T-helper 17 cell (primary cell): ENCODE measurements around the gene EIF4E. TPM values are rescaled to one million over a fixed set of nuclear protein-coding genes. Genes with fewer than 3 reads are reported as not detected.
"Not testable (repeated sequence)": the region's sequence is repeated elsewhere in the genome, so short reads cannot be mapped to it uniquely, and the experiment has no call there.

ENCODE experiments used
- ATAC-seq: fragments of 150-1000 bp; cut with Tn5 transposase; 2 replicates; pipeline ENCODE4 v1.10.0; 2021; ENCODE audit warnings: mild to moderate bottlenecking, moderate library complexity
- DNase-seq, 3 donors: peaks; one replicate each; pipeline versions ENCODE4 v3.0.0 to v3.0.0-alpha.2; 2020 to 2021
- H3K9me3 ChIP-seq: one replicate; pipeline ENCODE4 v1.7.0; 2013; ENCODE audit warnings: low read length, mild to moderate bottlenecking; ENCODE audit not compliant: control insufficient read depth, poor library complexity, severe bottlenecking
- H3K27ac Mint-ChIP-seq: one replicate; pipeline ENCODE4 v1.8.0; 2022; ENCODE audit warnings: mild to moderate bottlenecking, moderate library complexity, mixed read lengths
- H3K27me3 Mint-ChIP-seq: one replicate; pipeline ENCODE4 v1.8.0; 2022; ENCODE audit warnings: mixed read lengths
- H3K36me3 Mint-ChIP-seq: one replicate; pipeline ENCODE4 v1.8.0; 2022; ENCODE audit warnings: low read depth, mixed read lengths
- H3K4me1 Mint-ChIP-seq: one replicate; pipeline ENCODE4 v1.8.0; 2022; ENCODE audit warnings: mild to moderate bottlenecking, mixed read lengths
- H3K4me3 Mint-ChIP-seq: one replicate; pipeline ENCODE4 v1.8.0; 2022; ENCODE audit warnings: mild to moderate bottlenecking, moderate library complexity, mixed read lengths
- total RNA-seq, 4 donors: library from RNA in 2 of 4; stranded (reverse) in 2 of 4; gene quantifications; one replicate each; pipeline ENCODE4 v1.2.3 and lab custom pipeline; 2022 to 2026

EIF4E gene
- total RNA-seq, 2 donors from 2014 or later: 50.5 to 51.1 TPM

GRCh38 chr4:98950925-98951324, 22.0 kb upstream of the EIF4E start:
- Mint-ChIP-seq H3K36me3 (no peaks in the 10 kb centered on the region), H3K27ac (no peak overlapping the region), H3K4me3 (no peak overlapping the region), H3K4me1 (no peaks in the 10 kb centered on the region), H3K27me3 (peaks cover 7% of the 10 kb centered on the region)
- ATAC-seq (no peak), DNase-seq (no peak)
- no peaks in the 10 kb centered on the region for H3K9me3 ChIP-seq

- no peak overlapping the region for H3K27ac Mint-ChIP-seq
- H3K4me1 Mint-ChIP-seq: no peaks in the 10 kb centered on the region
- no peak for DNase-seq
- H3K4me3 Mint-ChIP-seq: no peak overlapping the region
- H3K36me3 Mint-ChIP-seq: no peaks in the 10 kb centered on the region
- H3K9me3 ChIP-seq: no peaks in the 10 kb centered on the region
- no peaks in the 10 kb centered on the region for H3K27me3 Mint-ChIP-seq
- no peak for ATAC-seq
Observed at GRCh38 chr4:98946359-98946758, 17.4 kb upstream of the EIF4E start.

- no peak for DNase-seq
- no peaks in the 10 kb centered on the region for H3K36me3 Mint-ChIP-seq
- no peaks in the 10 kb centered on the region for H3K27me3 Mint-ChIP-seq
- ATAC-seq: no peak
- no peaks in the 10 kb centered on the region for H3K9me3 ChIP-seq
- H3K4me3 Mint-ChIP-seq: no peak overlapping the region
- no peak overlapping the region for H3K27ac Mint-ChIP-seq
- H3K4me1 Mint-ChIP-seq: no peaks in the 10 kb centered on the region
Observed at GRCh38 chr4:98945297-98945850, 16.4 kb upstream of the EIF4E start.

GRCh38 chr4:98939892-98940298, 11.0 kb upstream of the EIF4E start:
- Mint-ChIP-seq H3K4me3 (no peak overlapping the region), H3K27ac (no peak overlapping the region), H3K4me1 (peaks cover 10% of the 10 kb centered on the region), H3K27me3 (no peaks in the 10 kb centered on the region), H3K36me3 (no peaks in the 10 kb centered on the region)
- ATAC-seq (peak; percentile 59), DNase-seq (no peak)
- H3K9me3 ChIP-seq: no peaks in the 10 kb centered on the region

- H3K9me3 ChIP-seq: no peaks in the 10 kb centered on the region
- Mint-ChIP-seq H3K4me3 (no peak overlapping the region), H3K4me1 (peaks cover 10% of the 10 kb centered on the region)
Observed at GRCh38 chr4:98939438-98939837, 10.5 kb upstream of the EIF4E start.

GRCh38 chr4:98937986-98938720, 9.2 kb upstream of the EIF4E start:
- no peak for DNase-seq
- no peak overlapping the region for H3K4me3 Mint-ChIP-seq
- ATAC-seq: no peak
- H3K27me3 Mint-ChIP-seq: no peaks in the 10 kb centered on the region
- H3K4me1 Mint-ChIP-seq: peaks cover 10% of the 10 kb centered on the region
- H3K9me3 ChIP-seq: no peaks in the 10 kb centered on the region
- peak overlapping the region; percentile 41 for H3K27ac Mint-ChIP-seq
- no peaks in the 10 kb centered on the region for H3K36me3 Mint-ChIP-seq

More at GRCh38 chr4:98939438-98939837, 10.5 kb upstream of the EIF4E start:
- no peak for ATAC-seq
- Mint-ChIP-seq H3K27ac (no peak overlapping the region), H3K27me3 (no peaks in the 10 kb centered on the region), H3K36me3 (no peaks in the 10 kb centered on the region)
- DNase-seq: no peak

- no peak for ATAC-seq
- H3K36me3 Mint-ChIP-seq: no peaks in the 10 kb centered on the region
- H3K4me1 Mint-ChIP-seq: peaks cover 12% of the 10 kb centered on the region
- no peak overlapping the region for H3K4me3 Mint-ChIP-seq
- no peaks in the 10 kb centered on the region for H3K27me3 Mint-ChIP-seq
- H3K27ac Mint-ChIP-seq: no peak overlapping the region
- H3K9me3 ChIP-seq: no peaks in the 10 kb centered on the region
- DNase-seq: no peak
Observed at GRCh38 chr4:98935633-98936032, 6.7 kb upstream of the EIF4E start.

- H3K4me3 Mint-ChIP-seq, H3K27ac Mint-ChIP-seq, H3K36me3 Mint-ChIP-seq, H3K27me3 Mint-ChIP-seq, ATAC-seq, DNase-seq, H3K9me3 ChIP-seq: not testable (repeated sequence)
- H3K4me1 Mint-ChIP-seq: peaks cover 15% of the 10 kb centered on the region
Observed at GRCh38 chr4:98934851-98935250, 5.9 kb upstream of the EIF4E start.

- no peak for DNase-seq
- ATAC-seq: no peak
- H3K9me3 ChIP-seq: no peaks in the 10 kb centered on the region
- Mint-ChIP-seq H3K36me3 (no peaks in the 10 kb centered on the region), H3K4me3 (no peak overlapping the region), H3K27me3 (no peaks in the 10 kb centered on the region), H3K27ac (no peak overlapping the region), H3K4me1 (peaks cover 22% of the 10 kb centered on the region)
Observed at GRCh38 chr4:98932539-98932938, 3.6 kb upstream of the EIF4E start.

GRCh38 chr4:98930311-98930865, 1.5 kb upstream of the EIF4E start:
- Mint-ChIP-seq H3K36me3 (no peaks in the 10 kb centered on the region), H3K4me3 (peak overlapping the region; percentile 99), H3K4me1 (peaks cover 19% of the 10 kb centered on the region), H3K27me3 (no peaks in the 10 kb centered on the region), H3K27ac (peak overlapping the region; percentile 27)
- ATAC-seq (no peak), DNase-seq (no peak)
- H3K9me3 ChIP-seq: no peaks in the 10 kb centered on the region

GRCh38 chr4:98929341-98930267, 671 bp upstream of the EIF4E start:
- Mint-ChIP-seq H3K4me3 (peak overlapping the region; percentile 99), H3K4me1 (peaks cover 19% of the 10 kb centered on the region), H3K36me3 (no peaks in the 10 kb centered on the region), H3K27ac (peak overlapping the region; percentile 95), H3K27me3 (no peaks in the 10 kb centered on the region)
- no peak for ATAC-seq
- no peaks in the 10 kb centered on the region for H3K9me3 ChIP-seq
- DNase-seq: peak in 1 of 3 donors; percentile 16

GRCh38 chr4:98928131-98928504, 815 bp downstream of the EIF4E start:
- Mint-ChIP-seq H3K36me3 (no peaks in the 10 kb centered on the region), H3K4me3 (peak overlapping the region; percentile 99), H3K27ac (peak overlapping the region; percentile 95), H3K27me3 (no peaks in the 10 kb centered on the region), H3K4me1 (peaks cover 26% of the 10 kb centered on the region)
- peak; percentile 35 for ATAC-seq
- peak; percentile 24 to 57 (median 48) for DNase-seq
- H3K9me3 ChIP-seq: no peaks in the 10 kb centered on the region

GRCh38 chr4:98926257-98926656, 2.7 kb downstream of the EIF4E start:
- not testable (repeated sequence) for H3K9me3 ChIP-seq, DNase-seq, H3K4me3 Mint-ChIP-seq, ATAC-seq, H3K36me3 Mint-ChIP-seq, H3K27me3 Mint-ChIP-seq
- peaks cover 24% of the 10 kb centered on the region for H3K4me1 Mint-ChIP-seq
- H3K27ac Mint-ChIP-seq: peak overlapping the region; percentile 95
